GM18867 (cell line): Measurements from ENCODE around the gene IL17RA.

Experiments used
- ATAC-seq: cut with Tn5 transposase; IDR thresholded peaks from one replicate; pipeline ENCODE4 v1.9.1; 2021; ENCODE audit warnings: mild to moderate bottlenecking, moderate library complexity; ENCODE audit not compliant: unreplicated experiment

The IL17RA gene

DNA sequence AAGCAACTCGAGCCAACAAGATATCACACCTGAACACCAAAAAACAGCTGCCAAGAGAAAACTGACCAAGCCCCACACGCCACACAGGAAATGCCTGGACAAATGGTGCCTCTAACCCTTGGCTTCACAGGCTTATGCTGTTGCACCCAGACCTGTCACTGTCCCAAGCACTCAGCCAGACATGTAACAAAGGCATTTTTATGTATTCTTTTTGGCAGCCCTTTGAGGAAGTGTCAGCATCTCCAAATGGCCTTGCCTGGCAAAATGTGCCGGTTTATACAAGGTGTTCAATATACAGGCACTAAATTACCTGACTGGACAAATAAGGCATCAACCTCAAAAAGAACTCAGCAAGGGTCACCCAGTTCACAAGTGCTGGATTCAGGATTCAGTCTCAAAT lies 68.2 kb downstream of the IL17RA start:
- no peak for ATAC-seq

- no peak for ATAC-seq
Measured at GRCh38 chr22:17155941-17156340, 71.1 kb downstream of the IL17RA start.

DNA sequence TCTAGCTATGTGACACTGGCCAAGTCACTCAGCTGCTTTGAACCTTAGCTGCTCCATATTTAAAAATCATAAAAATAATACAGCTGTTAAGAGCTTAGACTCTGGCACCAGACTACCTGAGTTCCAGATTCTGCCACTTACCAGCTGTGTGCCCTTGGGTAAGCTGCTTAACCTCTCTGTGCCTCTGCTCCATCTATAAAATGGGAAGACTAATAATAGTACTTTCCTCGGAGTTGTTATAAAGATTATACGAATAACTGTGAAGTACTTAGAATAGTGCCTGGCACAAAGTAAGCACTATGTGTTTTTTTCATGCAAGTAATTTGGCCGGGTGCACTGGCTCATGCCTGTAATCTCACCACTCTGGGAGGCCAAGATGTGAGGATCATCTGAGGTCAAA lies 72.9 kb downstream of the IL17RA start:
- ATAC-seq: no peak

GRCh38 chr22:17158176-17158567 lies 73.4 kb downstream of the IL17RA start:
- ATAC-seq: no peak

- peak; percentile 72 for ATAC-seq
Measured at GRCh38 chr22:17158568-17159503, 74.0 kb downstream of the IL17RA start, which contains the start of gene HDHD5. HDHD5 (minus strand) TSS chr22:17159277; CDS start chr22:17159251, 26 bp downstream.

GRCh38 chr22:17159504-17159951 lies 74.7 kb downstream of the IL17RA start:
- peak; percentile 18 for ATAC-seq

DNA sequence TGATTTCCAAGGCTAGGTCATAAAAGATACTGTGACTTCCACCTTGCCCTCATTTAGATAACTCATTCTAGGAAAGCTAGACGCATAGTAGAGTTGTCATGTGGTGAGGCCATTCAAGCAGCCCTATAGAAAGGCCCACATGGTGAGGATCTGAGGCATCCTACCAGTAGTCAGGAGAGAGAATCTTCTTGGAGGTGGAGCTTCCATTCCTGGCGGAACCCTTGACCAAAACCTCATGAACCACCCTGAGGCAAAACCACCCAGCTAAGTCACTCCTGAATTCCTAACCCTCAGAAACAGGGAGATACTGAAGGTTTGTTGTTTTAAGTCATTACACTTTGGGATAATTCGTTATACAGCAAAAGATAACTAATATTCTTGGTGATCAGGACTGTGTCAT lies 77.2 kb downstream of the IL17RA start:
- no peak for ATAC-seq

- ATAC-seq: no peak
Measured at GRCh38 chr22:17162731-17163130, 77.9 kb downstream of the IL17RA start.

GRCh38 chr22:17164392-17165024 lies 79.7 kb downstream of the IL17RA start:
- ATAC-seq: no peak
